NOMO-1 treated with dmso at 0.1 percent for 144 hours (cell line): Measurements from ENCODE around the gene COPG2.
"Not testable (repeated sequence)": the region's sequence is repeated elsewhere in the genome, so short reads cannot be mapped to it uniquely, and the experiment has no call there.

Source experiments
- DNase-seq: peaks from one replicate; lab custom pipeline; 2025; ENCODE audit not compliant: unreplicated experiment; lab: John Stamatoyannopoulos, UW

Gene COPG2, protein sequence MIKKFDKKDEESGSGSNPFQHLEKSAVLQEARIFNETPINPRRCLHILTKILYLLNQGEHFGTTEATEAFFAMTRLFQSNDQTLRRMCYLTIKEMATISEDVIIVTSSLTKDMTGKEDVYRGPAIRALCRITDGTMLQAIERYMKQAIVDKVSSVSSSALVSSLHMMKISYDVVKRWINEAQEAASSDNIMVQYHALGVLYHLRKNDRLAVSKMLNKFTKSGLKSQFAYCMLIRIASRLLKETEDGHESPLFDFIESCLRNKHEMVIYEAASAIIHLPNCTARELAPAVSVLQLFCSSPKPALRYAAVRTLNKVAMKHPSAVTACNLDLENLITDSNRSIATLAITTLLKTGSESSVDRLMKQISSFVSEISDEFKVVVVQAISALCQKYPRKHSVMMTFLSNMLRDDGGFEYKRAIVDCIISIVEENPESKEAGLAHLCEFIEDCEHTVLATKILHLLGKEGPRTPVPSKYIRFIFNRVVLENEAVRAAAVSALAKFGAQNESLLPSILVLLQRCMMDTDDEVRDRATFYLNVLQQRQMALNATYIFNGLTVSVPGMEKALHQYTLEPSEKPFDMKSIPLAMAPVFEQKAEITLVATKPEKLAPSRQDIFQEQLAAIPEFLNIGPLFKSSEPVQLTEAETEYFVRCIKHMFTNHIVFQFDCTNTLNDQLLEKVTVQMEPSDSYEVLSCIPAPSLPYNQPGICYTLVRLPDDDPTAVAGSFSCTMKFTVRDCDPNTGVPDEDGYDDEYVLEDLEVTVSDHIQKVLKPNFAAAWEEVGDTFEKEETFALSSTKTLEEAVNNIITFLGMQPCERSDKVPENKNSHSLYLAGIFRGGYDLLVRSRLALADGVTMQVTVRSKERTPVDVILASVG

DNA sequence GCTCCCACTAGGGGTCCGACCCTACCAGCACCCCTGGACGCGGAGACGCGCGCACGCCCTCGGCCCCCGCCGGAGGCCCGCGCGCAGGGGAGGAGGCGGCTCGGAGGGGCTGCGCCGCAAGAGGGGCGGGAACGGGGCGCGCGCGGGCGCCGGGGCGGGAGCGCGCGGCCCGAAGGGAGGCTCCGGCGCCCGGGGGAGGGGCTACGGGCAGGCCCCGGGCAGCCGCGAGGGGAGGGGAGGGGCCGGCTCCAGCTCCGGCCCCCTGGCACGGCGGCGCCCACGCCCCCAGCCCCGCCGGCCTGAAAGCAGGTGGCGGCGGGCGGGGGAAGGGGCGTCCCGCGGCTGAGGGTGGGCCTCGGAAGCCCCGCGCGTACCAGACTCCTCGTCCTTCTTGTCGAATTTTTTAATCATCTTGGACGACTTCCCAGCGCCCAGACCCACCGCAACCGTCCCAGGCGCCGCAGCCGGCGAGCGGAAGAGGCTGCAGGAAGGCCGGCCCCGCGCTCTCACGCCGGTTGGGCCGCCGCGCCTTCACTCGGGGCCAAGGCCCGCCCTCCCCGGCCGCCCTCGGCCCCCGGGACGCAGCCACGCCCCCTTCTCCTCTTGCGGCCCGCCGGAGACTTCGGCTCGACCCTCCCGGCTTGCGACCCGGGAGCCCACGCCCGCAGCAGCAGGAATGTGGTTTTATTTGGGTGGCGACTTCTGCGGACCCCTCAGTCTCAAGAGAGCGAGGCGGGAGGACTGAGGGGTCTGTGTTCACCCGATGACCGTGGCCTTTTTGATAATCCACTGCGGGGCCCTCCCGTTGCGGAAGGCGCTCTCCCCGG, at the start of gene COPG2:
Gene COPG2 (minus strand): TSS at position 491 of the 827 bp plus-strand sequence. CDS start 80 bp downstream, at position 411.
- DNase-seq = peak; percentile 38

DNA sequence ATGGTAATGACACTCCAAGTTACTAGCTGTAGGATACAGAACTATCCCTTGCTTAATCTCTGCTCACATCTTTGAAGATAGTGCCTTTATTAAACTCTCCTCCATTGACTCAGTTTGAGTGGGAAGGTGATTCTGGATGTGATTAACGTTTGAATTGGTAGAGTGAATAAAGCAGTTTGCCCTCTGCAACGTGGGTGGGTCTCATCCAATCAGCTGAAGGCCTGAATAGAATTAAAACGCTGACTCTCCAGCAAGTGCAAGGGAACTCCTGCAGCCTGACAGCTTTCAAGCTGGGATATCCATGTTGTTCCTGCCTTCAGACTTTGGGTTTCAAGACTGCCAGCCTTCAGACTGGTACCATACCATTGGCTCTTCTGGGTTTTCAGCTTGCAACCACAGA, 43.9 kb upstream of the COPG2 start:
- DNase-seq = no peak

DNA sequence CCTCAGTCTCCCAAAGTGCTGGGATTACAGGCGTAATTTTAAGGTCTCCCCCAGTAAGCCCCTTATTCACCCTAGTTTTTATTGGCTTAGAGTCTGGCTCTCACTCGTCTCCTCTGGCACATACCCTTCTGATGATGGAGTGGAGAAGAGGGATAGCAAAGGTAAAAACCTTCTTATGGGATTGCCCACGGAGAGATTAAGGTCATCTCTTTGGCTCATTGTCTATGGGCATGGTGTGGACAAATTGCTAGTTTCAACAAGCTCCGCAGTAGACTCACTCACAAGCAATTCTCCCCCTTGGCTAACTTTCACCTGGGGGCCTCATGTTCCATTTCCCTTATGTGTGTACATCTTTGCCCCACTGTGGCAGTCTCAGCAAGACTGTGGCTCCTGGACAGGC, 40.2 kb upstream of the COPG2 start:
- DNase-seq = no peak

DNA sequence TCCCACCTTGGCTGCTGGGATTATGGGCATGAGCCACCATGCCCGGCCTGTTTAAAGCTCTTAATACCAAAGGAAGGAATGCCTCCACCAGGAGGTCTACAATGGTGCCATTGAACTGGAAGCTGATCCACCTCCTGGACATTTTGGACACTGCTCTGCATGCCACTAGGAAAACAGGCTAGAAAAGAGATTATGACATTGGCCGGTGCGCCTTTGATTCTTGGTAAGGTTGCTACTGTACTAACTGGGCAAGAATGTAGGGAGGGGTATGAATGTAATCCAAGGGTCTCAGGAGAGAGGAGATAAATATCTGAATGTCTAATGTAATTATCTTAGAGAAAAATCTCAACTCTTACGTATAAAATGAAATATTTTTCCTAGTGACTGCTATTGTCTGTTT, 39.5 kb upstream of the COPG2 start:
- DNase-seq = no peak

DNA sequence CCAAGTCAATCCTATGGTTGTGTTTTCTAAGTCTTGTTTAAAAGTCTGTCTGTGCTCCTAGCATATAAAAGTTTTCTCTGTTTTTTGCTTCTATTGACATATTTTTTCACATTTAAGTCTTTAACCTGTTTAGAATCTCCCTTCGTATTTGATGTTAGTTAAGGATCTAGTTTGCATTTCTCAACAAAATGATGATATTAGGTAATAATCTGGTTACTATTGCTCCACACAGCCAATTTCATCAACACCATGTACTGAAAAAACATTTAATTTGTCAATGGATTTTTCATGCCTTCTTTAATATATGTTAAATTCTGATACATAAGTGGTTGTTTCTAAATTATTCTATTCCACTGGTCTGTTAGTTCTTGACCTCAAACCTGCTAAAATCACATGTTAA, 35.3 kb upstream of the COPG2 start:
- DNase-seq = no peak

DNA sequence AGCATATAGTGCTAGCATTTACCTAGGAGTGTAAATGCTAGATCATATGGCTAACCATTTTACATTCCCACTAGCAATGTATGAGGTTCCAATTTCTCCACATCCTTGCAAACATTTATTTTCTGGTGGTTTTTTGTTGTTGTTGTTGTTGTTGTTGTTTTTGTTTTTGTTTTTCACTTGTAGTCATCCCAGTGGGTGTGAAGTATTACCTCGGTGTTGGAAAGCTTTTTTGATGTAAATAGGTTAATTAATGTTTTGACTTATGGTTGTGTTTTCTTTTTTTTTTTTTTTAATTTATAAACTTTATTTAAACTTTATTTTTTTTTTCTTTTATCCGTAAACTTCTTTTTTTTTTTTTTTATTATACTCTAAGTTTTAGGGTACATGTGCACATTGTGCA, 33.1 kb upstream of the COPG2 start:
- no peak for DNase-seq

DNA sequence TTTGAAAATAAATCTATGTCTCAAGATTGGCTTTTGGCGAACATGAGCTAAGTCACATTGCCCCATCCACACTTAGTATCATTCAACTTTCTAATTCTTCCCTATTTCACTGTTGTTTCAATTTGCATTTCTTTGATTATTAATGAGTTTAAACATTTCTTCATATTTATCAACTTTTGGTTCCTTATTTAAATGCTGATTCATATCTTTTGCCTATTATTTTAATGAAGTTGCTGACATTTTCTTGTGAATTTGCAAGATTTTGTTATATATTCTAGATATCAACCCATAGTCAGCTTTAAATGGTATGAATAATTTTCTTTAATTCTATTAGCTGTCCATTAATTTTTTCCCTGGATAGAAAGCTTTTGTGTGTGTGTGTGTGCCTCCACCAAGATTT, 32.2 kb upstream of the COPG2 start:
- no peak for DNase-seq

DNA sequence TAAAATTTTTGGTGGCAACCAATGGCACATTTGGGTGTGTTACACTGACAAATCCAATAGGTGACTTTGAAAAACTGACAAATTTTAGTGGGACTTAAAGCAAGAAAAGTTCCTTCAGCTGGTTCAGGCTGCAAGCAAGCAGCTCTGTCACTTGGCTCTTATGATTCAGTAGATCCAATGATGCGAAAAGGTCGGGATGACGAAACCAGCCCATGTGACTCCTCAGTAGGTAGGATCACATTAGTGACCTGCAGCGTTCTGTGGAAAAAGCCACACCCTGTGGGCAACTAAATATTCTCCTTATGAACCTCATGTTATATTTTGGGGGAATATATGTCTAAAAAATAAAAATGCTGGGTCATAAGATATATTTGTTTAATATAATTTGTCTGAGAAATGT, 31.1 kb upstream of the COPG2 start:
- no peak for DNase-seq

DNA sequence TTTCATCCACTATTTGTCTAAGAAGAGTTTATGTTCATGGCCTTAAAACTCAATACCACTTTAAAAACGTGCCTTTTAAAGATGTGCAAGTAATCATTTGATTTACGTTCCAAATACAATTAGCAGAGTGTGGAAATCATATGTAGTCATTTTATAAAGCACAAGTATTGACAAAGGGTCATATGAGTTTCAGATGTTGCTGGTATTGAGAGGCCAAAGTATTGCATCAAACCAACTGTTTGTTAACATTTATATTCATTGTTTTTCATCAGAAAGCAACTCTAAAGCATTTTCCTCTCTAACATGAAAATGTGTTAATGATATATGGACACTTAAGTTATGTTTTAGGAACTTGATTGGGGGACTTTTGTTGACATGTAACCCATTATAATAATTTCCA, 29.3 kb upstream of the COPG2 start:
- no peak for DNase-seq

DNA sequence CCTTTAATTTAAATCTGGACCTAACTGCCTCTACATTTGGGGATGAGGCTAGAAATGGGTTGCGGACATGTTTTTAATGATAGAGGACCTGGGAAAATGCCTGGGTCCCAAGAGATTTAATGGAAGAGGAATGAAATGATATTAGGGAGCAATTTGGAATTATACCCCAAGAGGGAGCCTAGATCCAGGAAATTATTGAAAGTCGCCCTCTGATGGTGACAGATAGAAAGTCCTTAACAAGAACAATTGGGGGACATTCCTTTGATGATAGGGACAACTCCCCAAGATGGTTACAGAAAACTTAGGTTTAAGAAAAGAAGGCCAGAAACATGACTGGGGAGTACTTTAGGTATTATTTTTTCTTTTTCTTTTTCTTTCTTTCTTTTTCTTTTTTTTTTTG, 27.3 kb upstream of the COPG2 start:
- DNase-seq = no peak

DNA sequence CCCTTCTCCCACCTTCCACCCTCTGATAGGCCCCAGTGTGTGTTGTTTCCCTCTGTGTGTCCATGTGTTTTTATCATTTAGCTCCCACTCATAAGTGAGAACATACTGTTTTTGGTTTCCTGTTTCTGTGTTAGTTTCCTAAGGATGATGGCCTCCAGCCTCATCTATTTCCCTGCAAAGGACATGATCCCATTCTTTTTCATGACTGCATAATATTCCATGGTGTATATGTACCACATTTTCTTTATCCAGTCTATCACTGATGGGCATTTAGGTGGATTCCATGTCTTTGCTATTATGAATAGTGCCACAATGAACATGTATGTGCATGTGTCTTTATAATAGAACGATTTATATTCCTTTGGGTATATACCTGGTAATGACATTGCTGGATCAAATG, 23.8 kb upstream of the COPG2 start:
- DNase-seq = not testable (repeated sequence)

DNA sequence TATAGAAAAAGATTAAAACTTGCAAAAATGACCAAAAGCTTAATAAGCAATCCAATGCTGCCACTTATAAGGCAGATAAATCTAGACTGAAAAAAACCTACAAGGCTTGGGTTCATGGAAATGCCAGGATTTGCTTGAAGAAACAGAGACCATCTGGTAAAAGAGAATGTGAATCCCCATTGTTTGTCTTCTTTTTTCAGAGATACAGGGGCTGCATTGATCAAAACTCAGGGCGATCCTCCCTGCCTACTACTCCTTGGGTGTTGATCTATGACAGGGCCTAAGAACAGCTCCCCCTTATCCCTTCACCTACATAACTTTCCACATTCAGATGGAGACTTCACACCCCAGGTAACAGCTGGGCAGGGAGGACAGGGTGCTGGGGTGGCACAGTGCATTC, 21.1 kb upstream of the COPG2 start:
- DNase-seq = no peak

DNA sequence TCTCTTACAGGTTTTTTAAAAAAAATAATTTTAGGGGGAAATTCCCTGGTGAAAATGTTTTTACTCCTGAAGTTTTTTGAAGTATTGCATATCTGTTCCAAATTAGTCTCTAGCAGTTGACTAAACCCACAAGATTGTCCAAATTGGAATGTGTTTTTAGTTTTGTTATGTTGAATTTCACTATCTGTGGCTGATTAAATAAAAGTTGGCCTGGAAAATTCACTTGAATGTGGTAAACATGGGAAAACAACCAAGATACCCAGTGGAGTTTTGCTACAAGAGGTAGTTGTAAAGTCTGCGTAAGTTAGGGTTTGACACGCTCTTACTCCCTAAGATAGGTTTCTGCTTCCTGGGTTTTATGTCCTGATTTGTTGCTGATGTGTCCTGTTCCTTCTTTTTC, 14.5 kb upstream of the COPG2 start:
- no peak for DNase-seq

DNA sequence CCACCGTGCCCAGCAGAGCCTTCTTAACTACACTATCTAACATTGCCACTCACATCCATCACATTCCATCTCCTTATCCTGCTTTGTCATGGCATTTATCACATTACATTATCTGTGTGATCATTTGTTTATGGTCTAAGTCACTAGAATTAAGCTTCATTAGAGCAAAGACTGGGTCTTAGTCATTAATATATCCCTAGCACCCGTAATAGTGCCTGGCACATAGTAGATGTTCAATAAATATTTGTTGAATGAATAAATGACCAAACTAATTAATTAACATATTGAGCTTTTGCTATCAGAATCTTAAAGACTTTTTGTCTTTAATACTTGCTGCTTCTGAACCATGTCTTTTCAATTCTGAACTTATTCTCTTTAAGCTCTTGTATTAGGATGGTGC, 5.9 kb upstream of the COPG2 start:
- no peak for DNase-seq

DNA sequence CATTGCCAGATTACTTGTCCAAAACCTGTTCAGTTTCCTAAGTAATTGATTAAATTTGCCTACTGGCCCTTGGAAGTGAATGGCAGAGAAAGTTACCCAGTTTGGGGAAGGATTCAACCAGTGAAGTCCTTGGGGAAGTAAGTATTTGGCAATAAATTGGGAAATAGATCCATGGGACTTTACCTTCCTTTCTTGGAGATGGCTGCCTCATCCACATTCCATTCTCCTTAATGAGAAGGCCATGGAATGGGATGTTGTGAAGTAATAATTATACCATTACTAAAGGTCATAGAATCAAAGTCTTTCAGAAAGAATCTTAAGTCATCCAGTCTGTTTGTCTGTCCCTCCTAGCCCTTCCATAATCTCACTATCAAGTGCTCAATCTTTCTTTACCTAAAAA, 4.5 kb upstream of the COPG2 start:
- DNase-seq = no peak

DNA sequence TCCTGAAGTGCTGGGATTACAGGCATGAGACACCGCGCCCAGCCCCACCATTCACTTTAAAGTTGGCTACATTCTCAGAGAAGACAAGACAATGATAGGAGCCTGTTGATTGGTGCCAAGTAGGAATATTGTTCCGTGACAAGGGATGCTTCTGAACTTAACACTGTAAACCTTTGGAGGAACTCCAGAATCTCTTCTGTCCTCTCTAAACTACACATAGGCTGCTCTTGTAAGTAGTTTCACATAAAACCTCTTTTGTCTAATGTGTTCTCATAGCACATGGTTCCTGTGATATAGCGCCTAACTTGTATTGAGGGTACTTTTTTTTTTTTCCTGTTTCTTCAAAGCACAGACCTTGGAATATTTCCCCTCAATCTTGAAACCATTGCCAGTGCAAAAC, 3.6 kb upstream of the COPG2 start:
- DNase-seq = no peak

DNA sequence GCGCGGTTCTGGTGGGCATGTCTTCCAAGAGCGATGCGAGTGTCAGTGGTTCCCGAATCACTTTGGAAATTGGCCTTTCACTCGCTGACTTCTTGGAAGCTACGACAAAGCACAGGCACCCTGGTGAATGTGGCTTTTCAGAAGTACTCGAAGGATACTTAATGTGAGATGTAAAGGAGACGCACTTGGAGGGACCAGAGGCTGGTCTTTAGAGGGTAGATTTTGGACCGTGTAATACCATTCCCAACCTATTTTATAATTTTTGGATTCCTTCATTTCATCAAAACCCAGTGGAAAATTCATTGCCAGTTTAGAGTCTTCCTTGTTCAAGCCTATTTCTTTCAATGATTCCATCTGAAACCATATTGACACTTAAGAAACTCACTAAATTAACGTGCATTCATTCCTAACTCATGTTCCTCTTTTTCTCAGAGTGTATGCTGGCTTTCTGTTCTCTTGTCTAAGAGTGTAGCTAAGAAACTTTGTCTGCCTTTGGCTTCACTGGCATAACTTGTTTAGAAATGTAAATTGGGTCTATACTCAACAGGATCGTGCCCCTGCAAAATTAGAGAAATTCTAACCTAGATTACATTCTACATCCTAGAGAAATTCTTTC, 645 bp upstream of the COPG2 start:
- no peak for DNase-seq

DNA sequence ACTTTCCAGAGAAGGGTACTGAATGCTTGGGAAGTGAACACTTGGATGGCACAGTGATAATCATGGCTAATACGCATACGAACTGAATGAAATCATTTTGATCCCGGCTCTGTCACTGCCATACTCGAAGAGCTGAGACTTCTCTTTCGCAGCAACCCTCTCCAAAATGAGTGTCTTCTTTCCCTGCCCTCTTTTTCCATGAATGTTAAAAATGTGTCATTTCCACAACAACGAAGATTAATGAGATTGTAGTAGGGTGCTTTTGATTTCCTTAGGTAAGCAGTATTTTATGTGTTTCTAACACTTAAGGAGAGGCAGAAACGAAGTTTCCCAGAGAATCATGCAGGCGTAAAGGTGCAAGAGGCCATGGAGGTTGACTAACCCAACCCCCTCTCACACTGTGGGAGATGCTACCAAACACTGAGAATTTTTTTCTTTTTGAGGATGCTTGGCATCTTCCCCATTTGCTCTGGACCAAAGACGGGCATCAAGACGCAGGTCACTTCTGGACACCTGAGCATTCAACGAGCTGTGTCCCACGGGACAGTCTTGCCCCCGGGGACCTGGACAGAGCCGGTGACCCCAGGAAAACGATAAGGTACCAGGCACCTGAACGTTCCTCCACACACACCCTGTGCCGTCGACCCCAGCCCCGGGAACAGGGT, 823 bp downstream of the COPG2 start:
- no peak for DNase-seq

DNA sequence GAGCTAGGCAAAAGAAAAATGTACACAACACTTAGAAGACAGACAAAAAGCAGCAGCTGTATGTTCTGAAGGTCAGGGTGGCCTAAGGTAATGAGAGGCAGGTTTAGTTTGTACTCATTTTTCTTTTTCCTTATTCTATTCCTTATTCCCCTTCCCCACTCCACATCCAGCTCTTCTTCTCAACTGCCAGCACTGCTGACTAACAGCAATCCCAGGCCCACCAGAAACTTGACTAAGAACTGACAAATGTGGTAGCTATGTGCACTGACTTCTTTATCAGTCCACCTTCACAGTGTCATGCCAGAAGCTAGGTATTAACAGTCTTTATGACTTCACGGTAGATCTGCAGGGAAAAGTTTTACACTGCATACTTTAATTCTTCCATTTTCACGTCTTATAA, 6.1 kb downstream of the COPG2 start:
- no peak for DNase-seq

DNA sequence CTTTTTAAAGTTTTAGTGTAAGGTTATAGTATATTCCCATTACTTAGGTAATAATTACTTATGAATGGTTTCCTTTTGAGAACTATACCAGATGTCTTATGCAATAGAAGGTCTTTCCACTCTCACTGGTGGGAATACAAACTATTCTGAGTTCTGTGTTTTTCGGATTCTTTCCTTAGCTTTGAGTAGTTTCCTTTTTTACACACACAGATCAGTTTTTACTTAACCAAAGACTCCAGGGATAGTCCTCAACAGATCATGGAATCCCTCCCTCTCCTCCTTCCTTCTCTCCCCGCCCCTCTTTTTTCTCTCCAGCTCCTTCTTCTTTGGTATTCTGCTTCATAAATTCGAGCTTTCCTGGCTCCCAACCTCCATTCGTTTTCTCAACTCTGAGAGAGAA, 13.3 kb downstream of the COPG2 start:
- DNase-seq = no peak

DNA sequence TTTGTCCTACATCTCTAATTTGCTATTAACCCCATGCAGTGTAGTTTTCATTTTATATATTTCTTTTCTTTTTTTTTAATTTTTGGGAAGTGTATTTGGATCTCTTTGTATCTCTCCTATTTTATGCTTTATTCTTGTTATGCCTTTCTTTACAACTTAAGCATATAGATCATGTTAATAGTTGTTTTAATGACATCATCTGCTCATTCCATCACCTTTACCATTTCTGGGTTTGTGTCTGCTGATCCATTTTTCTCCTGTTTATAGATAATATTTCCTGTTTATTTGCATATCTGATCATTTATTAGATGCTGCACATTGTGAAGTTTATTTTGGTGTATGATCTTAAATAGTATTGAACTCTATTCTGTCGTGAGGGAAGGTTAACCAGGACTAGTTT, 13.7 kb downstream of the COPG2 start:
- no peak for DNase-seq
